Heart left ventricle (tissue), 16 donors: Measurements from ENCODE around the gene RAB11FIP2. TPM values are rescaled to one million over a fixed set of nuclear protein-coding genes. Genes with fewer than 3 reads are reported as not detected.

Experiments used
- ATAC-seq, 4 donors: fragments of 200-7000 bp; cut with Tn5 transposase; one replicate each; pipeline ENCODE4 v1.9.1; 2020 to 2022; ENCODE audit warnings: moderate library complexity in 4 of 4, mild to moderate bottlenecking in 3 of 4, moderate number of reproducible peaks in 1 of 4
- DNase-seq, 5 donors: peaks; one replicate each; pipeline ENCODE4 v3.0.0-alpha.2; 2020
- H3K27ac ChIP-seq, 12 donors: fragments of 200-600 bp; sonication (generic) in 4 of 12; one replicate each; pipeline versions ENCODE4 v1.5.0 to v1.8.0; 2016 to 2022; ENCODE audit warnings: mild to moderate bottlenecking in 2 of 12
- H3K27me3 ChIP-seq, 9 donors: fragments of 200-600 bp; sonication (generic) in 2 of 9; one replicate each; pipeline versions ENCODE4 v1.5.1 to v1.8.0; 2016 to 2022; ENCODE audit warnings: mild to moderate bottlenecking in 3 of 9
- H3K36me3 ChIP-seq, 9 donors: fragments of 200-600 bp; sonication (generic) in 2 of 9; one replicate each; pipeline versions ENCODE4 v1.5.0 to v1.8.0; 2018 to 2022; ENCODE audit warnings: mild to moderate bottlenecking in 2 of 9
- H3K4me1 ChIP-seq, 12 donors: fragments of 200-600 bp; sonication (generic) in 4 of 12; one replicate each; pipeline versions ENCODE4 v1.5.0 to v1.8.0; 2016 to 2022; ENCODE audit warnings: mild to moderate bottlenecking in 3 of 12
- H3K4me3 ChIP-seq, 12 donors: fragments of 200-600 bp; sonication (generic) in 4 of 12; one replicate each; pipeline versions ENCODE4 v1.5.0 to v1.8.0; 2017 to 2022; ENCODE audit warnings: mild to moderate bottlenecking in 9 of 12, moderate library complexity in 4 of 12
- H3K9me3 ChIP-seq, 12 donors: fragments of 200-600 bp; sonication (generic) in 4 of 12; one replicate each; pipeline versions ENCODE4 v1.5.0 to v1.8.0; 2016 to 2022; ENCODE audit warnings: mild to moderate bottlenecking in 1 of 12
- POLR2A ChIP-seq, 2 donors: fragments of 450-650 bp; IDR thresholded peaks; one replicate each; pipeline ENCODE4 v1.6.1; 2017; ENCODE audit warnings: antibody characterized with exemption in 2 of 2, mild to moderate bottlenecking in 2 of 2, moderate library complexity in 2 of 2
- WGBS, 4 donors: extraction: QIAGEN DNeasy Blood & Tissue Kit in 2 of 4; methylation state at CpG; one replicate each; pipeline versions ENCODE4 v1.1.5 to v1.1.7; 2013 to 2018; 5-methylcytosine and 5-hydroxymethylcytosine counted together
- intact Hi-C, 10 donors: fragments of 100-400 bp; cut with DNase I; formaldehyde crosslinking; loops; one replicate each; pipeline versions ENCODE4 v1.11.1 to v1.14.2; 2022
- polyA plus RNA-seq, 2 donors: library from polyadenylated mRNA; stranded (reverse); fragments of 200-250 nt; gene quantifications; one replicate each; pipeline ENCODE4 v1.2.3, GENCODE V29; 2013
- total RNA-seq, 9 donors: library from RNA; depleted of rRNA in 2 of 9; stranded (reverse); fragments of >200 nt in 2 of 9; fragmentation: NEBNext Ultra II Directional in 3 of 9; extraction: Animal tissue kit (Norgen Biotek cat#: 25700) in 3 of 9; gene quantifications; one replicate each; pipeline versions ENCODE4 v1.1.0 to v1.2.4, GENCODE V29; 2016 to 2023
- TF ChIP-seq, protein P1 (sequence below), 12 donors: fragments of 200-600 bp; sonication (generic) in 4 of 12; IDR thresholded peaks; one replicate each; pipeline versions ENCODE4 v1.5.0 to v1.8.0; 2018 to 2022; ENCODE audit warnings: antibody characterized with exemption in 12 of 12, mild to moderate bottlenecking in 5 of 12
- donor health status: ischemic (EF 13 %, LVEDD 7.1; RV severe dilation, severe dysfunction).
- donor health status: healthy with polysubstance abuse.
- donor health status: DM: no; HTN: yes; CAD: no.
- donor health status: DM: no; HTN: no; CAD: no.
- donor health status: ischemic (EF 25% LVEDD 6.9; RV normal size, moderate dysfunction).
- donor health status: ischemic (EF 25% LVEDD 5.7; RV mildly dilated, moderate dysfunction).
- donor health status: healthy.
- donor health status: DM: yes; HTN: yes; CAD: no.
- donor health status: ischemic (EF 35%, LVEDD 5.7; RV mildly dilated, moderate dysfunction).
- donor health status: nonischemic (EF 11% LVEDD 7.7; RV severe dilation, severe dysfunction).
- donor health status: DM: yes; HTN: yes; CAD: no.
- donor health status: PGD.
- donor health status: ischemic (EF 29% LVEDD 5.4; RV normal size, mild dysfunction).
- donor health status: nonischemic (EF 23%, LVEDD 6.1; RV moderate dilation, normal function).

RAB11FIP2 gene
- total and polyA plus RNA-seq, 11 donors = 1.6 to 20.3 (median 12.3) TPM

DNA sequence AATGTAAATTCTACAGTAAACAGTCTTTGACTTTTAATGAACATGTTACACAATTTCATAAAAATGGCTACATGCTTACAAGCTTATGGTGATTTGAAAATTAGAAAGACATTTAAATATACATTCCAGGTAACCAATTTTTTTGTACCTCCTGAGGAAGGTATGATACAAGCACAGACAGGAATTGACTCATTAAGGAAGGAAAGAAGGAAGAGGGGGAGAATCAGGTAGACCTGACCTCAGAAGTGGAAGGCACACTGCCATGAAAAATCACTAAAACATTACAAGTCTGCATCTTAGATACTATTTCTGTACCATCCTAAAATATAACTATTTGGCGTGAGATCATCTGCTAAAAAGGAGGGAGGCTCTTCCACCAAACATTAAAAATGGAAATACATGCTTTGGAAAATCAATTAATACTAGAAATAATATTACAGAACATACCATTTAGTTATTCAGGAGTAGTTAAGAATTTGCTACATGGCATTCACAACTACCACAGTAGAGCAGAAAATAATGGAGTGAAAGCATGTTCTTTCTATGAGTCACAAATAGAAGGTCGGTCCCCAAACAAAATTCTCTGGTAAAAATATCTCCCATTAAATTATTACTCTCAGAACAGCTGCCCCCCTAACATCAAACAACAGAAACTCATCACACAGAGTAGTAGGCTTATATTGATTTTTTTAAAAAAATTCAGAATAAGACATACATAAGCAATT, 15.2 kb downstream of the RAB11FIP2 start:
- intact Hi-C loops = loop anchor here in 2 of 10 donors (10.0 kb wide), 2 partner anchors 213 to 293 kb away; no protein-coding TSS in a partner anchor

DNA sequence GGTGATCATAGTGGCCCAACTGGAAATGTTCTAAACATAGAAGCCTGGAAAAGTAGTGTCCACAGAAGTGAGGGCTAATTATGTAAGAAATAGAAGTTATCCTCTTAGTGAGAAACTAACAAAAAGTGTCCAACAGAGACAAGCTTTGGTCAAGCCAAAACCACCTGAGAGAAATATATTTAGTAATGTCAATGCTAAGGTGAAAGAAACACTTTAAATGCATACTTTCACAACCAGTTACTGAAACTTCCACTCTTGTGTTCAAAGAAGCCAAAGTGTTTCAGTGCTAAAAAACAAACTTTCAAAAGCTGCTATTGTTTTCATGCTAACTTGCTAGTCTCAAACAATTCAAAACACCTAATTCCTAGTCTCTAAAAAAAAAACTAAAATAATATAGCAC, 18.1 kb downstream of the RAB11FIP2 start:
- Histone ChIP-seq H3K27me3 (no peaks in the 10 kb centered on the region), H3K4me1 (peaks cover 0 to 13% (median 0%) of the 10 kb centered on the region in 12 donors), H3K4me3 (no peak overlapping the region), H3K9me3 (no peaks in the 10 kb centered on the region), H3K27ac (no peak overlapping the region), H3K36me3 (peaks cover 0 to 13% (median 6%) of the 10 kb centered on the region in 9 donors)
- no peak for ATAC-seq
- TF ChIP-seq, protein P1, sequence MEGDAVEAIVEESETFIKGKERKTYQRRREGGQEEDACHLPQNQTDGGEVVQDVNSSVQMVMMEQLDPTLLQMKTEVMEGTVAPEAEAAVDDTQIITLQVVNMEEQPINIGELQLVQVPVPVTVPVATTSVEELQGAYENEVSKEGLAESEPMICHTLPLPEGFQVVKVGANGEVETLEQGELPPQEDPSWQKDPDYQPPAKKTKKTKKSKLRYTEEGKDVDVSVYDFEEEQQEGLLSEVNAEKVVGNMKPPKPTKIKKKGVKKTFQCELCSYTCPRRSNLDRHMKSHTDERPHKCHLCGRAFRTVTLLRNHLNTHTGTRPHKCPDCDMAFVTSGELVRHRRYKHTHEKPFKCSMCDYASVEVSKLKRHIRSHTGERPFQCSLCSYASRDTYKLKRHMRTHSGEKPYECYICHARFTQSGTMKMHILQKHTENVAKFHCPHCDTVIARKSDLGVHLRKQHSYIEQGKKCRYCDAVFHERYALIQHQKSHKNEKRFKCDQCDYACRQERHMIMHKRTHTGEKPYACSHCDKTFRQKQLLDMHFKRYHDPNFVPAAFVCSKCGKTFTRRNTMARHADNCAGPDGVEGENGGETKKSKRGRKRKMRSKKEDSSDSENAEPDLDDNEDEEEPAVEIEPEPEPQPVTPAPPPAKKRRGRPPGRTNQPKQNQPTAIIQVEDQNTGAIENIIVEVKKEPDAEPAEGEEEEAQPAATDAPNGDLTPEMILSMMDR (IDR thresholded peaks at IDR 0.05) = no peak
- TF ChIP-seq POLR2A (IDR thresholded peaks at IDR 0.05) = no peak
- no peak for DNase-seq
- intact Hi-C loops = no loop called here

More for the DNA sequence above, 15.2 kb downstream of the RAB11FIP2 start:
- no peak for DNase-seq
- H3K9me3 ChIP-seq = no peaks in the 10 kb centered on the region
- H3K4me3 ChIP-seq = no peak overlapping the region
- H3K36me3 ChIP-seq = peaks cover 0 to 20% (median 14%) of the 10 kb centered on the region in 9 donors
- no peaks in the 10 kb centered on the region for H3K27me3 ChIP-seq
- TF ChIP-seq POLR2A (IDR thresholded peaks at IDR 0.05) = no peak
- TF ChIP-seq, protein P1 (IDR thresholded peaks at IDR 0.05) = no peak
- H3K27ac ChIP-seq = no peak overlapping the region
- H3K4me1 ChIP-seq = peaks cover 0 to 34% (median 9%) of the 10 kb centered on the region in 12 donors
- 71 to 90% (median 77%) methylated on average over 2 of the region's 2 CpGs for WGBS, 4 donors
- no peak for ATAC-seq

DNA sequence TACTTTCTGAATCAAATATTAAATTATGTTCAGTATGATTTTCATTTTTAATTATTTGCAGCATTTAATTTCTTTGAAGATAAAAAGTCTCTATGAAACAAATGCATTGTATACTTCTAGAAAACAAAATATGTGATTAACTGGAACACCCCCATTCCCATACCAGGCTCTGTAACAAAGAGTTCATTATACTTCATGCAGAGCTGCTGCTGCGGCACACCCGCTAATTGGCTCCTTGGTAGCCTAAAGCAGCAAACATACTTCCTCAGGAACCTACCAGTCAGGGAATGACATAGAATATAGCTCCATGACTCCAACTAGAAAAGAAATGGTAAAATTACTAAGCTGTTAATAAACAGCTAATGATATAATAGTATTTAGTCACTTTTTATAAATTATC, 19.3 kb downstream of the RAB11FIP2 start:
- H3K27me3 ChIP-seq = no peaks in the 10 kb centered on the region
- peaks cover 0 to 2% (median 0%) of the 10 kb centered on the region in 9 donors for H3K36me3 ChIP-seq
- H3K27ac ChIP-seq = no peak overlapping the region
- ATAC-seq (no peak), DNase-seq (no peak)
- no peaks in the 10 kb centered on the region for H3K9me3 ChIP-seq
- 90 to 96% (median 93%) methylated on average over 2 of the region's 2 CpGs for WGBS, 4 donors
- no peak overlapping the region for H3K4me3 ChIP-seq
- H3K4me1 ChIP-seq = peaks cover 0 to 13% (median 0%) of the 10 kb centered on the region in 12 donors
- intact Hi-C loops = no loop called here
- no peak for TF ChIP-seq POLR2A (IDR thresholded peaks at IDR 0.05)
- TF ChIP-seq, protein P1 (IDR thresholded peaks at IDR 0.05) = no peak

DNA sequence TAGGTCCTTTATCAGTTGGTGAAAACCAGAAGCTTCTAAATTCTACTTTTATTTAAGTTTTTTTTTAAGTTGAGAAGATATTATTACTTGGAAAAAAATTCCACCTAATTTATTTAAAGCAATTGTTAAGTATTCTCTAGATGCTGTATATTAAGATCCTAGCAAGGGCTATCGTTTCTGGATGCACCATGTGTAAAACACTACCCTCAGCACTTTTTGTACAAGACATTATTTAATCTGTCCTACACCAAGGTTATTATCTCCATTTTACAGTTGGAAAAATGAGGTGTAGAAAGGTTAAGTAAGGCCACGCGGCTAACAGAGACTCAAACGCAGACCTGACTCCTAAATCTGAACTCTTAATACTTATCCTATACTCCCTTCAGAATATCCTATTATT, 19.8 kb downstream of the RAB11FIP2 start:
- Histone ChIP-seq H3K9me3 (no peaks in the 10 kb centered on the region), H3K4me3 (no peak overlapping the region), H3K27me3 (no peaks in the 10 kb centered on the region), H3K27ac (no peak overlapping the region), H3K36me3 (no peaks in the 10 kb centered on the region), H3K4me1 (peaks cover 0 to 9% (median 0%) of the 10 kb centered on the region in 12 donors)
- no peak for ATAC-seq
- intact Hi-C loops = no loop called here
- no peak for TF ChIP-seq POLR2A (IDR thresholded peaks at IDR 0.05)
- TF ChIP-seq, protein P1 (IDR thresholded peaks at IDR 0.05) = no peak
- no peak for DNase-seq
- 83 to 89% (median 88%) methylated on average over 4 of the region's 4 CpGs for WGBS, 4 donors
